ENCODE data around the gene GPR107.

The GPR107 gene

DNA sequence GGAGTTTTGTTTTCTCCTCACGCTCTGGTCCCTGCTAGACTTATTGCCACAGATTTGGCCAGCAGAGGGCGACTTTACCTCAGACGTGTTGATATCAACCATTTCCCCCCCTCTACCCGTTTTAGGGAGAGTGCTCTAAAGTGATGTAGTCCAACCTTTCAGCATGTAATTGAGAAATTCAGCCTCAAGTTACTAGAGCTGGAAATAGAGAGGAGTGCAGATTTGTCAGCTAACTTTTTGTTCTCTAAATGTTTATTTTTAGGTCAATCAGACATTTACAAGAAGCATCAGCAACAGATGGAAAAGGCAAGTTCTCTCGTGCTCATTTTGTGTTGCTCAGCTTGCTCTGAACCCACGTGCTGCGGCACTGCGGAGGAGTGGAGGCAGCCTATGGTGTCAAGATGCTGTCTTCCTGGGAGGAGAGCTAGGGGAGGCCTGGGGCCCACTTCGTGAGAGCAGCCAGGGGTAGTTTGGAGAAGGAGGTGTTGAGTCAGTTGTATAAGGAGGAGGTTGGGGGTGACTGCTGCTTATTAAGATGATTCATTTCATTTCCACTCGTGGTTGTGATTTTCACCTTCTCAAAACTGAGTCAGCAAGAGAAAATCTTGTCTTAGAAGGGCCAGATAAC is 53.6 kb downstream of the GPR107 start:
- in situ Hi-C loops (cut with MboI; ENCODE audit: low sequenced_read_pairs): loop anchor here (25.0 kb wide), 1 partner anchor 230 kb away; no protein-coding TSS in a partner anchor

DNA sequence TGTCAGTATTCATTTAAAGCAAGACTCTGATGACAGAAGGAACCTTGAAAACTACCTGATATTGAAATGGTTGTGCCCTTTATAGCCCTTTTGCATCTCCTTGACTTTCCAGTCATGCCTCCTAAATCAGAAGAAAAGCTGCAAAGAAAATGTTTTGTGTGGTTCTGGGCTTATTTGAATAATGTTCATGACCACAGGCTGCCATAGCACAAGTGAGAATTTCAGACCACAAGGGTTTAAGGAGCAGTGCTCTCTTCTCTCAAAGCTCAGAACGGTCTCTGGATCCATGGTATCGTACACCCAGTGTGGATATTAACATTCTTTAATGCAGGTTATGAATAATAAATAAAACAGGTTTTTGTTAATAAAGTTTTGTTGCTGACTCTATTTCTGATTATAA is 54.2 kb downstream of the GPR107 start:
- in situ Hi-C loops (cut with MboI; ENCODE audit: low sequenced_read_pairs): loop anchor here (25.0 kb wide), 1 partner anchor 229 kb away; no protein-coding TSS in a partner anchor

DNA sequence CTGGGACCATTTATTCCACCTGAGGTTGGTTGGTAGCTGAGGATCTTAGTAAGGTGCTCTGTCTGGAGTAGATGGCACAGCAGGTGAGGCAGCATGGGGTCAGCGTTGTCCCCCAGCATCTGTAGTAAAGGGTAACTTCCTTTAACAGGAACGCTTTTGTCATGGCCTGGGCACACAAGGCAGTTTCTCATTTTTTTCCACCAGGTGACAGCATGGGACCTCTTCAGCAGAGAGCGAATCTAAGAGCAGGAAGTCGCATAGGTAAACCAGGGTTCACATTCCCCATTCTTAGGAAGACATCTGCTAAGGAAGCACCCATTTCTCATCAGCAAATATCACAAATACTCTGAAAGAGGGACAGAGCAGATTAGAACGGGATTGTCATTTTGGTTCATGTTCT is 56.5 kb downstream of the GPR107 start:
- in situ Hi-C loops (cut with MboI; ENCODE audit: low sequenced_read_pairs): loop anchor here (5.0 to 25.0 kb wide), 2 partner anchors 127 to 227 kb away; no protein-coding TSS in a partner anchor

DNA sequence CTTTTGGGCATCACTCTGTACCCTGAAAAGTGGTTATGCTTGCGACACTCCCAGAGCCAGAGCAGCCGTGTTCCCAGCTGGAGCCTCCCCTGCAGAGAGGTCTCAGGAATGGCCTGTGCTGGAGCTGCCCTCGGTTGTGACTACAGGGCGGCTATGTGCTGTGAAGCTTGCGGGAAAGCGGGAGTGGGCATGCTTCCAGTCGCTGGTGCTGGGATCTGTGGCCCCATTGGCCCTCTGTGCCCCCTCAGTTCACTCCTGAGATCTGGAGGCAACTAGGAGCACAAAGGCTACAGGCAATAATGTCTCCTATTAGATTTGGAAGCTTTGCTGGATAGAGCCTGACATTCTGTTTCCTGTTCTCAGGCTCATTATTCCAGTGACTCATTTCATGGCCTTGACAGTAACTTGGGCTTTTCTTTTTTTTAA is 56.9 kb downstream of the GPR107 start:
- in situ Hi-C loops (cut with MboI; ENCODE audit: low sequenced_read_pairs): loop anchor here (5.0 to 25.0 kb wide), 2 partner anchors 127 to 227 kb away; no protein-coding TSS in a partner anchor

DNA sequence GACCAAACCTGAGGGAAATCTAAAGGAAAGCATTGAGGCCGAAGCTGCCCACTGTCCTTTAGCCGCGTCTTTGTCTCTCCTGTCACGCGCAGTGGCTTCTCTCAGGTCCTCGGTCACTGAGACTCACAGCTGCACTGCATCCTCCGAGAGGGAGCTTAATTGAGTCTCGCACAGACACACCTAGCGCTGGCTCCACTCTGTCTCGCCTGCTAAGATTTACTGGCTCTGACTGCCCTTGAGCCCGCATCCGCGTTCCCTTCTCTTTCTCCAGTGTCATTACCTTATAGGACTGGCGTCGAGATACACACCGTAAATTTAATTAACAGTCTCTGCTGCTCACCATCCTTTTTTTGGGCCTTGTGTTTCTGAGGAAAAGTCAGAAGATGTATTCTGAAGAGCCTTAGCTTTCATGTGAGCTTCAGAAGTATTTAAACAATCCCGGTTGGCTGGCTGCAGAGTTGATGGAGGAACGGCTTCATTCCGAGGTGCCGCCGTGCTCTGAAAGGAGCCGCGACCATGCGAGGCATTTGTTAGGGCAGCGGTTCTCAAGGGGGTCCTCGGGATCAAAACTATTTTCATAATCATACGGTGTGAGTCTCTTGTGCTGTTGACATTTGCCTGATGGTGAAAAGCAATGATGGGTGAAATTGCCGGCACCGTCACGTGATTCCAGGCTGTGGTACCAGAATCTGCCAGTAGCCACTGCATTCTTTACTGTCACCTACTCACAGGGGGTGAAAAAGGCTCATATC is 58.3 kb downstream of the GPR107 start:
- in situ Hi-C loops (cut with MboI; ENCODE audit: low sequenced_read_pairs): loop anchor here (5.0 to 25.0 kb wide), 2 partner anchors 125 to 225 kb away; no protein-coding TSS in a partner anchor

DNA sequence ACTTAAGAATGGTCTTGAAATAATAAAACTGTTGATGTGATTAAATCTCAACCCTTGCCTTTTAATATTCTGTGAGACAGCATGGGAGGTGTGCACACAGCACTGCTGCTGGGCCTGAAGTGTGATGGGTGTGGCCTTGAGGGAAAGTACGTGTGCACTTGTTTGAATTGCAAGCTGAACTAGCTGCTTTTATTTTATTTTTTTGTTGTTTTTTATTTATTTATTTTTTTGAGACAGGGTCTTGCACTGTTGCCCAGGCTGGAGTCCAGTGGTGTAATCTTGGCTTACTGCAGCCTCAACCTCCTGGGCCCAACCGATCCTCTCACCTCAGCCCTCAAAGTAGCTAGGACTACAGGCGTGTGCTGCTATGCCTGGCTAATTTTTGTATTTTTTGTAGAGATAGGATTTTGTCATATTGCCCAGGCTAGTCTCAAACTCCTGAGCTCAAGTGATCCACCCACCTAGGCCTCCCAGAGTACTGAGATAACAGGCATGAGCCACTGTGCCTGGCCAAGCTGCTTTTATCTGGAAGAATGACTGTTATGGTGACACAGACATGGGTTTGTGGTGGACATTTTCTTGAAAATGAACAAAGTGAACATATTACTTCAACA is 58.9 kb downstream of the GPR107 start:
- in situ Hi-C loops (cut with MboI; ENCODE audit: low sequenced_read_pairs): loop anchor here (5.0 to 25.0 kb wide), 2 partner anchors 125 to 225 kb away; no protein-coding TSS in a partner anchor

DNA sequence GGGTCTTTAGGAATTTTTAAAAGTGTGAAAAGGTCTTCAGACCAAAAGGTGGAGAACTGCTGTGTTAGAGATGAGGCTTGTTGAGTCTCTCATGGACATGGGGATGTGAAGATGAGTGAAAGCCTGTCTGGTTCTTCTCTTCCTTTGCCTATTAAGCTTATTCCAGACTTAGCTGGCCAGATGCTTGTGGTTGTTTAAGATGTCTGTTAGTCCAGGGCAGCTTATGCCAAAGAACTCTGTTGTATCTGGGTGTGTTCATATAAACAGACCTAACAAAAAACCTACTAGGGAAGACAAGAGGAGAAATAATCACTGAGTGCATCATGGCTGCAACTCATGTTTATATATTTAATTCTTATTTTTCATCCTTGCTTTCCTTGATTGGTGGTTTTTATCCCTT is 61.0 kb downstream of the GPR107 start:
- in situ Hi-C loops (cut with MboI; ENCODE audit: low sequenced_read_pairs): loop anchor here (5.0 to 25.0 kb wide), 2 partner anchors 123 to 223 kb away; no protein-coding TSS in a partner anchor

DNA sequence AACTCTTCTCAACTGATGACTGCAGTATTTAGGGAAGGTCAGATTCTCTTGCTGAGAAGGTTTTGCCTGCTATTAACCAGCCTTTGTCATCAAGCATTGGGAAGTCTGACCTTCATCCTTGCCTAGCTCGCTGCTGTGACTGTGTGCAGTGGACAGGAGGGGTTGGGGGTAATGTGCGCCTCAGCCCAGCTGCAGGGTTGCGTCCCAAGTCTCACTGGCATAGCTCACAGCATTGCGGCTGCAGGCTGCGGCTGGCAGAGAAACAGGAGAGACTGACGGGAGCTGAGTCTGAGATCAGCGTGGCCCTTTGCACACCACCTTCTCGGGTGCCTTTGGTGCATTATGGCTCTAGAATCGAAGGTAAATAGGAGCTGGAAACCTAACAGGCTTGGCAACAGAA is 62.6 kb downstream of the GPR107 start:
- in situ Hi-C loops (cut with MboI; ENCODE audit: low sequenced_read_pairs): loop anchor here (25.0 kb wide), 1 partner anchor 221 kb away; no protein-coding TSS in a partner anchor

DNA sequence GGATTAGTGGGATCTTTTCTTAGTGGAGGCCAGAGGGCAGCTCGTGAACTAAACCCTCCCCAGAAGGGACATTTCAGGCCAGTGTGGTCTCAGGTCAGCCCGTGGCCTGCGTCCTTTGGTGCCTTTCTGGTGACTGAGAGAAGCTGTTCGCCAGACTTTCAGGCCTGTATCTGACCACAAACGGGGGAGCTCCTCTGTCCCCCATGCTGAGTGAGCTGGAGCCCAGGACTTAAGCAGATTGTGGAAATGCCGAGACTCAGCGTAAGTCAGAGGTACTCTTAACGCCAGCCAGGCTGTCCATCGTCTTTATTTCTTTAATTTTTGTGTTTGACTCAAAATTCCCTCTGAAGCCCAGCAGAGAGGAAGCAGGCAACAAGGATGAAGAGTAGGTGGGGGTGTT is 63.7 kb downstream of the GPR107 start:
- in situ Hi-C loops (cut with MboI; ENCODE audit: low sequenced_read_pairs): loop anchor here (25.0 kb wide), 1 partner anchor 220 kb away; no protein-coding TSS in a partner anchor

DNA sequence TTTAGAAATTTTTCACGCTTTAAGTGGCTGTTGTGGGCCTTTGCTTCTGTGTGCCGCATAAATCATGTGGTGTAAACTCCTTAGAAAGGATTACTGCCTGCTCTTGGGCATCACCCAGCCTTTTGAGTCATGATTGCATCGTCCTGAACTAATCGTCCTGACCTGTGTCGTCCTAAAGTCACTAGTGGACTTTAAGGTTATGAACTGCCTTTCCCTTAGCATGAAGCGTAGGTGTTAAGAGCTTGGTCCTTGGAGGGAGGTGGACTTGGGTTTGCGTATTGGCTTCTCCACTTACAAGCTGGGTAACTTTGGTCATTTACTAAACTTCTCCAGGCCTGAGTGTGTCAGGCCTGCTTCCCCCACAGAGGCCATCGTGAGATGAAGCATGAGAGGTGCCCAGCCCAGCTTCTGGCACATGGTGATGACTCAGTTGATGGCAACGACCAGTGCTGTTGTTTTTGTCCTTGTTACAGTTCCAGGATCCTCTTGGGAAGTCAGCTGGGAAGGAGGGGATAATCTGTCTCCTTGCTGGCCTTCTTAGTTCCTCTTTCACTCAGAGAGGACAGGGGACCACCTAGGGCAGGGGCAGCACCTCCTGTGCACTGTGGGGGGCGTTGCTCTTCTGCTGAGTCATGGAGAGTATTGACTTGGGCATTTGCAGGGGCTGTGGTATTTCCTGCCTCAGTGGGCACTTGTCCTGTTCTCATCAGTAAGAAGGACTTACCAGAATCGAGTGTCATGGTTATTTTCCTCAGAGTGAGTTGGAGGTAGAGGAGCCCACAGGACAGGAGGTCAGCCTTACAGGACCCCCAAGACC is 64.3 kb downstream of the GPR107 start:
- in situ Hi-C loops (cut with MboI; ENCODE audit: low sequenced_read_pairs): loop anchor here (25.0 kb wide), 1 partner anchor 219 kb away; no protein-coding TSS in a partner anchor

DNA sequence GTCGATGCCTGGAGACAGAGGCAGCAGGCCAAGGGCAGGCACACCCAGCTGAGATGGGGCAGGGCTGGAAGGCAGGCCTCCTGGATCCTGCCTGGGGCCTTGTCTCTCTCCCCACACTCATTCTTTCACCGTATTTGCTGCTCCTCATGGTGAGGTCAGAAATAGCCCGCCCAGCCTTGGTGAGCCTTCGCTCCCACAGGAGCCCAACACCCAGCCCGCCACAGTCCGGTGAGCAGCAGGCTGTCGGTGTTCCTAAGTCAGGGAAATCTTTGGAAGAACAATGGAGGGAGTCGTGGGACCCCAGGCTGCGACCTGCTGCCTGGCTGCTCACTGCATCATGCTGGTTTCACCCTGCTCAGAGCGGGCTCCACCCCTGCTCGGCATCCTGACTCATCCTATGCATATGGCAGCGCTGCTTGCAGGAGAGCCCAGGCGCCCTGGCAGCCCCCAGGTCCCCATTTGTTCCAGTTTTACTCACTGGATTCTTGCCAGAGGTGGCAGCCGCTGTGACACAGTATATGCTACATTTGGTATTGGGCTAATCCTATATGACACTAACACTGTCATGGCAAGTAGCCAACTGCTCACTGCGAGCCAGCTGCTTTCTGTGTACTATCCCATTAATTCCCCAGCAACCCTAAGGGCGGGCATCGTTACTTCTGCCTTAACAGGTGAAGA is 65.3 kb downstream of the GPR107 start:
- in situ Hi-C loops (cut with MboI; ENCODE audit: low sequenced_read_pairs): loop anchor here (25.0 kb wide), 1 partner anchor 218 kb away; no protein-coding TSS in a partner anchor

DNA sequence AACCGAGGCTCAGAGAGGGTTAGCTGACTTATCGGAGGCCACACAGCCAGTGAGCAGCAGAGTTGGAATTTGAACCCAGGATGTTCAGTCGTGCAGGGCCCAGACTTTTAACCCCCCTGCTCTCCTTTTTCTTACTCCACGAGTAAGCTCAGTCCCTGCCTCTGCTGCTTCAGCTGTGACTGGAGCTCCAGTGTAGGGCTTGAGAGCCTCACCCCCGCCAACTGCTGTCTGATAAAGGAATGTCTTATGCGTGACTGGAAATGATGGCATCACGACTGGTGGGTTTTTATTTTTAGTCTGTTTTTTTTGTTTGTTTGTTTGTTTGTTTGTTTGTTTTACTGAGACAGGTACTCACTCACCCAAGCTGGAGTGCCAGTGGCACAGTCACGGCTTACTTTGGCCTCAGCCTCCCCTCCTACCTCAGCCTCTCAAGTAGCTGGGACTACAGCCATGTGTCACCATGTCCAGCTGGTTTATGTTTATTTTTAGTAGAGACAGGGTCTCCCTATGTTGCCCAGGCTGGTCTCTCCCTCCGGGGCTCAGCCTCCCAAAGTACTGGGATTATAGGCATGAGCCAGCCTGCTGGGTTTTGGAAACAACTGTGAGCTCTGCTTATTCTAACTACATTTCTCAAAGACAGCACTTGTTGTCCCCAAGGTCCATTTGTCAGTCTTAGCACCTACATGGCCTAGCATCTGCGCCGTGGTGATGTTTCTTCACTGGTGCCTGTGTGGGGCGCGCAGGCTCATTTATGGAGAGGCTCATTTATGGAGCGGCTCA is 66.0 kb downstream of the GPR107 start:
- in situ Hi-C loops (cut with MboI; ENCODE audit: low sequenced_read_pairs): loop anchor here (25.0 kb wide), 1 partner anchor 218 kb away; no protein-coding TSS in a partner anchor

DNA sequence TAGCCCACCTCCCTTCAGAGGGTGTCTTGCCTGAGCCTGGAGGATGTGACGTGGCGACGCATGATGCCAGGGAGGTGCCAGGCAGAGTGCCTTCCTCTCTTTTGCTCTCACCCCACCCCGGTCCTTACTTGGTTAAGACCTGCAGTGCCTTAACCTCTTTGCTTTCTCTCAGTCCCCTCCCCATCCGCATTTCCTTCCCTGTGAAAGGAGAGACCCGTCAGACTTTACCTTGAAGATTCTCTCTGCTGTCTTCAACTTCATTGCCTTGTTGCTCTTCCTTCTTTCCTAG is 66.5 kb downstream of the GPR107 start:
- in situ Hi-C loops (cut with MboI; ENCODE audit: low sequenced_read_pairs): loop anchor here (25.0 kb wide), 1 partner anchor 217 kb away; no protein-coding TSS in a partner anchor

DNA sequence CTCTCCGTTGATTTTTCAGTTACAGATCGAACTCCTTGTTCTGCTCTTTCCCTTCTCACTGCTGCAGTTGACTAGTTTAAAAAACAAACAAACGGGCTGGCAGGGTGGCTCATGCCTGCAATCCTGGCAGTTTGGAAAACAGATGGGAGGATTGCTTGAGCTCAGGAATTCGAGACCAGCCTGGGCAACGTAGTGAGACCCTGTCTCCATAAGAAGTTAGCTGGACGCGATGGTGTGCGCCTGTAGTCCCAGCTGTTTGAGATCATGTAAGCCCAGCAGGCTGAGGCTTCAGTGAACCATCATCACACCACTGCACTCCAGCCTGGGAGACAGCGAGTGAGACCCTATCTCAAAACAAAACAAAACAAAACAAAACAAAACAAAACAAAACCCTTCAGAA is 67.1 kb downstream of the GPR107 start:
- in situ Hi-C loops (cut with MboI; ENCODE audit: low sequenced_read_pairs): loop anchor here (25.0 kb wide), 1 partner anchor 216 kb away; no protein-coding TSS in a partner anchor

DNA sequence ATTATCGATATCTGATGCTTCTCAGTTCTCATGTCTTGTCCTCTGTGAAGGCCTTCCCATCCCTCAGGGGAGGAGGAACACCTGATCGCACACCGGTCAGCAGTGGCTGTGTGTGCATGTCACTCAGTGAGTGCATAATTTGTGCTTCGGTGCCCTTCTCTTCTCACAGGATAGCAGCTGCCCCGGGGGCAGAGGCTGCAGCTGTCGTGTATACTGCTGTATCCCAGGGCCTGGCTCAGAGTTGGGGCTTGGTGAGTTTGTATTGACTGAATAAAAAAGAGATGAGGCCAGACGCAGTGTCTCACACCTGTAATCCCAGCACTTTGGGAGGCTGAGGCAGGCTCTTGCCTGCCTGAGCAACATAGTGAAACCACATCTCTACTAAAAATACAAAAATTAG is 68.8 kb downstream of the GPR107 start:
- in situ Hi-C loops (cut with MboI; ENCODE audit: low sequenced_read_pairs): loop anchor here (25.0 kb wide), 1 partner anchor 215 kb away; no protein-coding TSS in a partner anchor

DNA sequence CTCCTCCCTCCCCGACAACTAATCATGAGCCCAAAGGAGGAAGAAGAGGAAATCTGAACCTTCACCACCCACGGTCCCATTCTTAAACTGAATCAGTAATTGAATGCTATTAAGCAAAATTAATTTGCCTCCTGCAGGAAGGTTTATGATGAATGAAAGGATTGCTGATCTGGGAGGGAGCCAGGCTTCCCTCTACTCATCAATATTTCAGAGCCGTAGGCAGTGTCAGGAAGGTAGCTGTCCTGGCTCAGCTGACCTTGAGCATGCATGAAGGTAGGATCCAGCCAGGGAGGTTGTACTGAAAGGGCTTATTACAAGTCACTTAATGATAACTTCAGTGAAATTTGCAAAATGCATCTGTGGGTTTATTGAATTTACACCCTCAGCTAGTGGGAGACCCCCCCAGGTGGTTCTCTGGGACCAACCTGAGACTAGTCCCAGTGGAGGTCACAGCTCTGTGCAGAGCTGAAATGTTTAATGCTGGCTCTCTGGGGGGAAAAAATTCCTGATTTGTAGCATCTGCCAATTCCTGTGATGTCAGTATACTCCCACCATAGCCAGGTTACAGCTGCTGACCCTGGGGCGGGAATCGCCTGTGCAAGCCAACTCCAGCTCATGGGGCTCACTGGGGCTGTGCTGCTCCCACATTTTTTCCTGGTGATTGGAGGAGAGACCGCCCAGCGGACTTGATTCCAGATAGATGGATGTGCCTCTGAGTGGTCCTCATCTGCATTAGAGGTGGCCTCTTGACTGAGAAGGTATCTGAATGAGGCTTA is 70.6 kb downstream of the GPR107 start:
- in situ Hi-C loops (cut with MboI; ENCODE audit: low sequenced_read_pairs): loop anchor here (25.0 kb wide), 1 partner anchor 213 kb away; no protein-coding TSS in a partner anchor

DNA sequence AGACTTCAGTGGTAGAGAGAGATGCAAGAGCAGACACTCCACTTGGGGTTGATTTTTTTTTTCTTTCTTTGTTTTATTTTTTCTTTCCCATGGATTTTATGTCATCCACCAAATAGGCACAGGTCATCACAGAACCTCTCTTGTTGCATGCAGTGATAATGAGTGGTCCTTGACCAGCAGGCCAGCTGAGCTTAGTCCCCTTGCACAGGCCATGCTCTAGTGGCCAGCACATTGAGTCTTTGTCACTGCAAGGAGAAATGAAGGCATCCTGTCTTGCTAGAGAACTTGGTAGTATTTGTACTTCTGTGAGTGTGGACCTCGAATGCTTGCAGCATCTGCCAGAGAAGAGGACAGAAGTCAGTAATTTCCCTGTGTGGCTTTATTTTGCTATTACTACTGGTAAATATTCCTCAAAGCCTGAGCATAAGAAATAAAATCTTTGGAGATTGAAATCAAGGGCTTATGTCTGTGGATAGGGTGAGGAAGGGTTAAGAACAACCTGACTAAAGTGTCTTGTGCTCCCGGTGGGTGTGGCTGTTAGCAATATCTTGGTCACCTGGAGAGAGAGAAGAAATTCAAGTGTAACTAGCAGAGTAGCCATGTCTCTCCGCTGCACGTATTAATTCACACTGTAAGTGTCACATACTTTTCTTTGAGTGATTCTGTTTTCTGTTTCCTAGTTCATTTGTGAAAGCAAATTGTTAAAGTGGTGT is 73.2 kb downstream of the GPR107 start:
- in situ Hi-C loops (cut with MboI; ENCODE audit: low sequenced_read_pairs): no loop called here
